GM12891 (cell line): ENCODE measurements around the gene KRTAP10-8.
"Not testable (repeated sequence)": the region's sequence is repeated elsewhere in the genome, so short reads cannot be mapped to it uniquely, and the experiment has no call there.

Source experiments
- DNase-seq: peaks from one replicate; pipeline ENCODE4 v3.0.0; 2011; ENCODE audit warnings: low spot score; ENCODE audit not compliant: insufficient read length
- FAIRE-seq: peaks from 2 replicates; lab custom pipeline; 2011; peaks lifted over from hg19 to GRCh38; lab: Jason Lieb, UNC
- PAX5 ChIP-seq: IDR thresholded peaks from 2 replicates; pipeline ENCODE4 v1.6.1; 2011; ENCODE audit warnings: low read length, moderate library complexity, mild to moderate bottlenecking; ENCODE audit not compliant: insufficient read depth, severe bottlenecking
- POLR2A ChIP-seq: IDR thresholded peaks from 2 replicates; pipeline ENCODE4 v1.6.1; 2011; ENCODE audit warnings: low read depth, low read length, control low read depth
- POLR2AphosphoS5 ChIP-seq: IDR thresholded peaks from 2 replicates; pipeline ENCODE4 v1.6.1; 2011; ENCODE audit warnings: low read depth, low read length, control low read depth
- POU2F2 ChIP-seq: IDR thresholded peaks from 2 replicates; pipeline ENCODE4 v1.6.1; 2011; ENCODE audit warnings: low read depth, mild to moderate bottlenecking, control low read depth, low read length, moderate library complexity
- SPI1 ChIP-seq: IDR thresholded peaks from 2 replicates; pipeline ENCODE4 v1.6.1; 2011; ENCODE audit warnings: low read depth, low read length, control low read depth
- TAF1 ChIP-seq: IDR thresholded peaks from 2 replicates; pipeline ENCODE4 v1.6.1; 2011; ENCODE audit warnings: low read depth, low read length, control low read depth

KRTAP10-8 gene

GRCh38 chr21:44601596-44602462 is 10.1 kb upstream of the KRTAP10-8 start:
- FAIRE-seq (no peak), DNase-seq (no peak)
- TF ChIP-seq POLR2A (no peak), POU2F2 (no peak), POLR2AphosphoS5 (no peak), TAF1 (no peak), PAX5 (no peak), SPI1 (no peak)

- no peak for TF ChIP-seq TAF1
- no peak for TF ChIP-seq PAX5
- no peak for TF ChIP-seq POU2F2
- TF ChIP-seq SPI1, result no peak
- no peak for TF ChIP-seq POLR2A
- TF ChIP-seq POLR2AphosphoS5, result no peak
- no peak for FAIRE-seq
- DNase-seq, result no peak
Measured at GRCh38 chr21:44602463-44602850, 9.4 kb upstream of the KRTAP10-8 start.

GRCh38 chr21:44603109-44603875 is 8.6 kb upstream of the KRTAP10-8 start:
- TF ChIP-seq PAX5, result no peak
- DNase-seq, result no peak
- no peak for FAIRE-seq

- DNase-seq, result no peak
- TF ChIP-seq PAX5 (no peak), SPI1 (no peak), POLR2A (no peak), TAF1 (no peak), POLR2AphosphoS5 (no peak), POU2F2 (no peak)
- no peak for FAIRE-seq
Measured at GRCh38 chr21:44603911-44604310, 8.0 kb upstream of the KRTAP10-8 start.

GRCh38 chr21:44606495-44606894 is 5.4 kb upstream of the KRTAP10-8 start:
- FAIRE-seq, result no peak
- TF ChIP-seq TAF1, result no peak
- no peak for DNase-seq

GRCh38 chr21:44609193-44609592 is 2.7 kb upstream of the KRTAP10-8 start:
- DNase-seq (no peak), FAIRE-seq (no peak)
- TF ChIP-seq SPI1, result no peak
- TF ChIP-seq POLR2A, result no peak
- TF ChIP-seq TAF1, result no peak
- TF ChIP-seq POU2F2, result no peak
- no peak for TF ChIP-seq POLR2AphosphoS5
- TF ChIP-seq PAX5, result no peak

GRCh38 chr21:44610157-44610843 is 1.6 kb upstream of the KRTAP10-8 start:
- not testable (repeated sequence) for FAIRE-seq

GRCh38 chr21:44611551-44611950 is 328 bp upstream of the KRTAP10-8 start:
- DNase-seq (no peak), FAIRE-seq (no peak)
- TF ChIP-seq TAF1 (no peak), SPI1 (no peak), POLR2A (no peak), PAX5 (no peak), POLR2AphosphoS5 (no peak), POU2F2 (no peak)

More at GRCh38 chr21:44610157-44610843, 1.6 kb upstream of the KRTAP10-8 start:
- DNase-seq, result not testable (repeated sequence)

- no peak for DNase-seq
- FAIRE-seq, result no peak
Measured at GRCh38 chr21:44612669-44613229, 870 bp downstream of the KRTAP10-8 start.

More at GRCh38 chr21:44612669-44613229, 870 bp downstream of the KRTAP10-8 start:
- TF ChIP-seq POU2F2 (no peak), PAX5 (no peak), SPI1 (no peak), POLR2AphosphoS5 (no peak), TAF1 (no peak), POLR2A (no peak)
